GM19238 (cell line): ENCODE measurements around the gene SMIM20.
"Not testable (repeated sequence)": the region's sequence is repeated elsewhere in the genome, so short reads cannot be mapped to it uniquely, and the experiment has no call there.

Experiments
- DNase-seq: peaks from one replicate; pipeline ENCODE4 v3.0.0; 2011; ENCODE audit warnings: low spot score; ENCODE audit not compliant: insufficient read length

SMIM20 gene

GRCh38 chr4:25890571-25891485 is 23.2 kb upstream of the SMIM20 start:
- no peak for DNase-seq

GRCh38 chr4:25892796-25893195 is 21.2 kb upstream of the SMIM20 start:
- DNase-seq, result no peak

GRCh38 chr4:25896776-25897539 is 17.1 kb upstream of the SMIM20 start:
- no peak for DNase-seq

- no peak for DNase-seq
These were observed 13.7 kb upstream of the SMIM20 start for GRCh38 chr4:25900310-25900709.

GRCh38 chr4:25901030-25901430 is 13.0 kb upstream of the SMIM20 start:
- no peak for DNase-seq

- DNase-seq, result no peak
These were observed 9.9 kb upstream of the SMIM20 start for GRCh38 chr4:25903900-25904747.

GRCh38 chr4:25904748-25905082 is 9.3 kb upstream of the SMIM20 start:
- DNase-seq, result no peak

GRCh38 chr4:25905371-25905770 is 8.6 kb upstream of the SMIM20 start:
- DNase-seq, result no peak

- DNase-seq, result not testable (repeated sequence)
These were observed 7.9 kb upstream of the SMIM20 start for GRCh38 chr4:25906113-25906512.

- no peak for DNase-seq
These were observed 5.5 kb upstream of the SMIM20 start for GRCh38 chr4:25908491-25908901.

- no peak for DNase-seq
These were observed 2.7 kb upstream of the SMIM20 start for GRCh38 chr4:25911356-25911755.

- peak; percentile 27 for DNase-seq
These were observed 767 bp upstream of the SMIM20 start for GRCh38 chr4:25913056-25913850.

GRCh38 chr4:25914670-25915352 is 791 bp downstream of the SMIM20 start:
- no peak for DNase-seq

GRCh38 chr4:25915353-25915705 is 1.3 kb downstream of the SMIM20 start:
- no peak for DNase-seq

GRCh38 chr4:25916870-25917269 is 2.9 kb downstream of the SMIM20 start:
- DNase-seq, result no peak

- DNase-seq, result no peak
These were observed 5.7 kb downstream of the SMIM20 start for GRCh38 chr4:25919676-25920075.

- DNase-seq, result no peak
These were observed 7.9 kb downstream of the SMIM20 start for GRCh38 chr4:25921922-25922321.

GRCh38 chr4:25922812-25923369 is 8.9 kb downstream of the SMIM20 start:
- DNase-seq, result no peak

GRCh38 chr4:25923745-25924144 is 9.7 kb downstream of the SMIM20 start:
- DNase-seq, result no peak
